Stomach (tissue), 4 donors: ENCODE data around the gene OPN1MW.

Source experiments
- POLR2A ChIP-seq, 4 donors: fragments of 450-650 bp; IDR thresholded peaks; one replicate each; pipeline ENCODE4 v1.6.1; 2016; ENCODE audit warnings: antibody characterized with exemption in 4 of 4, control low read depth in 2 of 4, mild to moderate bottlenecking in 1 of 4, moderate library complexity in 1 of 4
- TF ChIP-seq, protein P1 (sequence below), 7 experiments: fragments of 450-650 bp in 4 of 7; fragments of 200-600 bp in 3 of 7; sonication (generic) in 3 of 7; IDR thresholded peaks; one replicate each; pipeline ENCODE4 v1.5.1; 2016 to 2019; ENCODE audit warnings: antibody characterized with exemption in 7 of 7, control low read depth in 2 of 7, mild to moderate bottlenecking in 1 of 7

DNA sequence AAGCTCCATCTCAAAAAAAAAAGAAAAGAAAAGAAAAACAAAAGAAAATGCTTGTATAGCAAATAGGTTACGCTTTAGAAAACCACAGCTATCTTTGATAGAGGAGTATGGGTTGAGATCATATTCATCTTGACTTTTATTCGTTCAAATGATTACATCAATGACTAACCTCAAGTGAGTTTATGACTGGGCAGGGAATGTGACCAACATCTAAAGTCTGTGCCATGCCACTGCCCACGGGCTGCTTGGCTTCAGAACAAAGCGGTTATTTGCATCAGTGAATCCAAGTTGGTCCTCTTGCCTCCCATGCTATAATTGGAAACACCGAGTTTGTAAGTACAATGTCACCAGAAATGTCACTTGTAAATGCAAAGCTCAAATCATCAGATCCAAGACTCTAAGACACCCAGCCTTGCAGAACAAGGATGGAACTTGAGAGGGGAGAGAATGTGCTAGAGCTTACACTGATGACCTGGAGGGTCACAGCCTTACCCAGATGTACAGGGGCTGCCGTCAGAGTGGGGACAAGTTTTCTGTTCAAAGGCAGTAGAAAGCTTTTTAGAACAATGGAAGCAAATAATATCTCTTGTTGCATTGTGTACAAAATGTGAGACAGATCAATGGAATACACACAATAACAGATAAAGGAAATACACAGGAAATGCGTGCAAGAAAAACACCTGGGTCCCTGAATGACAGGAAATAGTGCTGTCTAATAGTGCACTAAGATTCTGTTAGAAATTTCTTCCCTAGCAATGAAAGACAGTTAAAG, 46.8 kb upstream of the OPN1MW start:
- no peak for TF ChIP-seq POLR2A (IDR thresholded peaks at IDR 0.05)
- TF ChIP-seq, protein P1, sequence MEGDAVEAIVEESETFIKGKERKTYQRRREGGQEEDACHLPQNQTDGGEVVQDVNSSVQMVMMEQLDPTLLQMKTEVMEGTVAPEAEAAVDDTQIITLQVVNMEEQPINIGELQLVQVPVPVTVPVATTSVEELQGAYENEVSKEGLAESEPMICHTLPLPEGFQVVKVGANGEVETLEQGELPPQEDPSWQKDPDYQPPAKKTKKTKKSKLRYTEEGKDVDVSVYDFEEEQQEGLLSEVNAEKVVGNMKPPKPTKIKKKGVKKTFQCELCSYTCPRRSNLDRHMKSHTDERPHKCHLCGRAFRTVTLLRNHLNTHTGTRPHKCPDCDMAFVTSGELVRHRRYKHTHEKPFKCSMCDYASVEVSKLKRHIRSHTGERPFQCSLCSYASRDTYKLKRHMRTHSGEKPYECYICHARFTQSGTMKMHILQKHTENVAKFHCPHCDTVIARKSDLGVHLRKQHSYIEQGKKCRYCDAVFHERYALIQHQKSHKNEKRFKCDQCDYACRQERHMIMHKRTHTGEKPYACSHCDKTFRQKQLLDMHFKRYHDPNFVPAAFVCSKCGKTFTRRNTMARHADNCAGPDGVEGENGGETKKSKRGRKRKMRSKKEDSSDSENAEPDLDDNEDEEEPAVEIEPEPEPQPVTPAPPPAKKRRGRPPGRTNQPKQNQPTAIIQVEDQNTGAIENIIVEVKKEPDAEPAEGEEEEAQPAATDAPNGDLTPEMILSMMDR (IDR thresholded peaks at IDR 0.05), result no peak
